Measurements from ENCODE around the gene GATA1.

DNA sequence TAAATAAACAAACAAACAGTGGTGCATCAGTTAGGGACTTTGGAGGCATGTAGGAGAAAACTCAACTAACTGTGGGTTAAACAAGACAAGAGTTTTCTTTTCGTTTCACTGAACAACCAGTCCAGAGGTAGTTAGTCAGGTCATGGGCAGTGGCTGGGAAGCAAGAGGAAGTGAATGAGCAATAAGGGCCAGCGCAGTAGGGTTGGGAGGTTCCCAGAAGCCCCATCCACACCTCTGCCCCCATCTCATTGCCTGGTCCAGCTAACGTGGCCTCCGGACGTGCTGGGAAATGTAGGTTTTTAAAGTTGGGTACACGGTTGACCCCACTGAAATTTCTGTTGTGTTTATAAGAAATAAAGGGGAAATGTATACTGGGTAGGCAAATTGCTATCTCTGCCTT is 16.1 kb upstream of the GATA1 start:
- TF ChIP-seq CTCF (IDR thresholded peaks at IDR 0.05) (no peak), REST (IDR thresholded peaks at IDR 0.05; ENCODE audit: insufficient read depth in 1 of 2, low read depth in 2 of 2, low read length in 1 of 2) (no peak), POLR2AphosphoS5 (IDR thresholded peaks at IDR 0.05; ENCODE audit: low read depth, low read length) (no peak), SIN3A (IDR thresholded peaks at IDR 0.05; ENCODE audit: borderline replicate concordance, insufficient read depth, low read depth, low read length) (no peak)
